ENCODE results near the gene OR4D11. TPM values are rescaled to one million over a fixed set of nuclear protein-coding genes. Genes with fewer than 3 reads are reported as not detected.

The OR4D11 gene
- total and polyA plus RNA-seq, 2 donors (not counting 1 experiment from before 2014, with no cell fraction given), result not detected

GRCh38 chr11:59520741-59521140 is 17.4 kb downstream of the OR4D11 start:
- Histone ChIP-seq H3K79me2 (ENCODE audit: control insufficient read depth, insufficient read depth, low read length) (no peaks in the 10 kb centered on the region), H3K27me3 (replicated peaks in 1 of 4; ENCODE audit: control extremely low read depth in 1 of 4, control insufficient read depth in 3 of 4, insufficient read depth in 4 of 4, low read length in 3 of 4) (peaks cover 0 to 2% (median 0%) of the 10 kb centered on the region in 4 experiments), H3K27ac (ENCODE audit: low read length in 2 of 2) (no peak overlapping the region), H3K4me3 (ENCODE audit: control extremely low read depth in 1 of 5, extremely low read depth in 1 of 5, insufficient read depth in 1 of 5, low read depth in 2 of 5, low read length in 4 of 5) (no peak overlapping the region), H3K4me2 (replicated peaks; ENCODE audit: low read depth, low read length, poor library complexity, severe bottlenecking) (no peak overlapping the region), H2AFZ (ENCODE audit: insufficient read depth, low read depth, low read length, poor library complexity, severe bottlenecking) (no peak overlapping the region), H3K9me3 (ENCODE audit: control extremely low read depth in 1 of 3, control insufficient read depth in 2 of 3, insufficient read depth in 1 of 3, low read length in 2 of 3) (no peaks in the 10 kb centered on the region), H4K20me1 (ENCODE audit: control insufficient read depth, insufficient read depth, low read length, poor library complexity, severe bottlenecking) (no peaks in the 10 kb centered on the region), H3K4me1 (ENCODE audit: control insufficient read depth in 2 of 2, insufficient read depth in 2 of 2, low read length in 2 of 2) (no peaks in the 10 kb centered on the region), H3K36me3 (replicated peaks in 1 of 2; ENCODE audit: control extremely low read depth in 1 of 2, control insufficient read depth in 1 of 2, extremely low read depth in 1 of 2, insufficient read depth in 2 of 2, low read length in 1 of 2) (no peaks in the 10 kb centered on the region), H3K9ac (ENCODE audit: low read length) (no peak overlapping the region)
- DNase-seq, result no peak
- ATAC-seq (ENCODE audit: low read depth), result no peak
- 92% methylated on average over 4 of the region's 5 CpGs for WGBS (ENCODE audit: insufficient coverage)
- Mint-ChIP-seq H3K4me1 (no peaks in the 10 kb centered on the region), H3K27ac (no peak overlapping the region), H3K27me3 (peaks cover 10% of the 10 kb centered on the region), H3K4me3 (no peak overlapping the region), H3K9me3 (ENCODE audit: insufficient read depth) (no peaks in the 10 kb centered on the region)
- CTCF ChIA-PET, result interaction anchor here (0.5 to 0.7 kb wide), 3 partner anchors 138 to 250 kb away, joined by 4 read pairs; no protein-coding TSS in a partner anchor
- TF ChIP-seq CTCF (IDR thresholded peaks at IDR 0.05) (no peak), EZH2 (IDR thresholded peaks at IDR 0.05; ENCODE audit: borderline replicate concordance, insufficient read depth, low read depth, low read length, poor library complexity, severe bottlenecking) (no peak)
- intact Hi-C loops (cut with micrococcal nuclease), result no loop called here
- POLR2A ChIA-PET, result no interaction called here

- no peak for DNase-seq
- H4K20me1 ChIP-seq (ENCODE audit: control insufficient read depth, insufficient read depth, low read length, poor library complexity, severe bottlenecking), result no peaks in the 10 kb centered on the region
- H3K27me3 ChIP-seq (replicated peaks in 1 of 4; ENCODE audit: control extremely low read depth in 1 of 4, control insufficient read depth in 3 of 4, insufficient read depth in 4 of 4, low read length in 3 of 4), result peaks cover 0 to 2% (median 0%) of the 10 kb centered on the region in 4 experiments
- H3K4me1 Mint-ChIP-seq, result no peaks in the 10 kb centered on the region
- H3K27ac ChIP-seq (ENCODE audit: low read length in 2 of 2), result no peak overlapping the region
- H3K79me2 ChIP-seq (ENCODE audit: control insufficient read depth, insufficient read depth, low read length), result no peaks in the 10 kb centered on the region
- TF ChIP-seq CTCF (IDR thresholded peaks at IDR 0.05), result no peak
- H3K36me3 ChIP-seq (replicated peaks in 1 of 2; ENCODE audit: control extremely low read depth in 1 of 2, control insufficient read depth in 1 of 2, extremely low read depth in 1 of 2, insufficient read depth in 2 of 2, low read length in 1 of 2), result no peaks in the 10 kb centered on the region
- ChIA-PET CTCF (no interaction called here), POLR2A (no interaction called here)
- no peak overlapping the region for H3K9ac ChIP-seq (ENCODE audit: low read length)
- no peak overlapping the region for H3K27ac Mint-ChIP-seq
- H3K9me3 ChIP-seq (ENCODE audit: control extremely low read depth in 1 of 3, control insufficient read depth in 2 of 3, insufficient read depth in 1 of 3, low read length in 2 of 3), result no peaks in the 10 kb centered on the region
- intact Hi-C loops (cut with micrococcal nuclease), result no loop called here
- no peak overlapping the region for H3K4me2 ChIP-seq (replicated peaks; ENCODE audit: low read depth, low read length, poor library complexity, severe bottlenecking)
- H3K4me3 Mint-ChIP-seq, result no peak overlapping the region
- 100% methylated on average over 1 of the region's 1 CpG for WGBS (ENCODE audit: insufficient coverage)
- H3K4me1 ChIP-seq (ENCODE audit: control insufficient read depth in 2 of 2, insufficient read depth in 2 of 2, low read length in 2 of 2), result no peaks in the 10 kb centered on the region
- no peaks in the 10 kb centered on the region for H3K9me3 Mint-ChIP-seq (ENCODE audit: insufficient read depth)
- H2AFZ ChIP-seq (ENCODE audit: insufficient read depth, low read depth, low read length, poor library complexity, severe bottlenecking), result no peak overlapping the region
- H3K4me3 ChIP-seq (ENCODE audit: control extremely low read depth in 1 of 5, extremely low read depth in 1 of 5, insufficient read depth in 1 of 5, low read depth in 2 of 5, low read length in 4 of 5), result no peak overlapping the region
- H3K27me3 Mint-ChIP-seq, result peaks cover 6% of the 10 kb centered on the region
- ATAC-seq (ENCODE audit: low read depth), result no peak
Measured at GRCh38 chr11:59523541-59523940, 20.2 kb downstream of the OR4D11 start.
